CD14-positive monocyte (primary cell): ENCODE data around the gene RALY. TPM values are rescaled to one million over a fixed set of nuclear protein-coding genes. Genes with fewer than 3 reads are reported as not detected.

ENCODE experiments used
- DNase-seq, 3 donors: peaks; one replicate each; pipeline ENCODE4 v3.0.0-alpha.2; 2011 to 2022
- H2AFZ ChIP-seq: 2 replicates; pipeline ENCODE4 v1.6.0; 2012; ENCODE audit warnings: mild to moderate bottlenecking, low read depth, low read length, inconsistent platforms; ENCODE audit not compliant: insufficient read depth, poor library complexity, severe bottlenecking
- H3K27ac ChIP-seq, 2 donors: 1 replicate in 1 of 2; 2 replicates in 1 of 2; pipeline ENCODE4 v1.5.1; 2012 to 2013; ENCODE audit warnings: low read length in 2 of 2, control low read depth in 1 of 2, inconsistent platforms in 1 of 2, low read depth in 1 of 2, mild to moderate bottlenecking in 1 of 2
- H3K27me3 ChIP-seq, 2 donors: one replicate each; pipeline versions ENCODE4 v1.6.0 to v1.6.1; 2011 to 2013; ENCODE audit warnings: low read length in 2 of 2; ENCODE audit not compliant: control insufficient read depth in 2 of 2, insufficient read depth in 2 of 2
- H3K36me3 ChIP-seq, 2 donors: replicated peaks in 1 of 2; 1 replicate in 1 of 2; 2 replicates in 1 of 2; pipeline versions ENCODE4 v1.5.1 to v1.6.1; 2012 to 2013; ENCODE audit warnings: low read length in 2 of 2, control low read depth in 1 of 2, inconsistent platforms in 1 of 2, mild to moderate bottlenecking in 1 of 2; ENCODE audit not compliant: insufficient read depth in 2 of 2, control insufficient read depth in 1 of 2
- H3K4me1 ChIP-seq, 2 donors: 1 replicate in 1 of 2; 2 replicates in 1 of 2; pipeline versions ENCODE4 v1.5.1 to v1.6.1; 2012 to 2013; ENCODE audit warnings: low read length in 2 of 2, control low read depth in 1 of 2, inconsistent platforms in 1 of 2, mild to moderate bottlenecking in 1 of 2, moderate library complexity in 1 of 2; ENCODE audit not compliant: insufficient read depth in 2 of 2, control insufficient read depth in 1 of 2
- H3K4me2 ChIP-seq: replicated peaks from 2 replicates; pipeline ENCODE3; 2012; ENCODE audit warnings: low read length, moderate library complexity, mild to moderate bottlenecking; ENCODE audit not compliant: poor library complexity, severe bottlenecking; ENCODE audit errors: extremely low read depth
- H3K4me3 ChIP-seq, 3 experiments: fragments of 200-600 bp in 1 of 3; sonication (generic) in 1 of 3; replicated peaks in 1 of 3; 1 replicate in 2 of 3; 2 replicates in 1 of 3; pipeline ENCODE4 v1.5.1; 2011 to 2013; ENCODE audit warnings: low read length in 3 of 3, mild to moderate bottlenecking in 3 of 3, control low read depth in 2 of 3, low read depth in 2 of 3, inconsistent platforms in 1 of 3, moderate library complexity in 1 of 3
- H3K79me2 ChIP-seq: 2 replicates; pipeline ENCODE4 v1.6.0; 2012; ENCODE audit warnings: mild to moderate bottlenecking, control low read depth, inconsistent platforms, low read length, moderate library complexity; ENCODE audit not compliant: insufficient read depth
- H3K9ac ChIP-seq: 2 replicates; pipeline ENCODE4 v1.6.0; 2017; ENCODE audit warnings: low read length, mild to moderate bottlenecking; ENCODE audit not compliant: insufficient read depth, poor library complexity, severe bottlenecking
- H3K9me3 ChIP-seq, 2 donors: replicated peaks in 1 of 2; 1 replicate in 1 of 2; 2 replicates in 1 of 2; pipeline versions ENCODE4 v1.5.1 to v1.6.1; 2012 to 2013; ENCODE audit warnings: low read length in 2 of 2, control low read depth in 1 of 2; ENCODE audit not compliant: control insufficient read depth in 1 of 2, insufficient read depth in 1 of 2
- H4K20me1 ChIP-seq: 2 replicates; pipeline ENCODE4 v1.6.0; 2012; ENCODE audit warnings: mild to moderate bottlenecking, low read length, control low read depth, moderate library complexity; ENCODE audit not compliant: insufficient read depth
- H3K27ac Mint-ChIP-seq, 7 donors: one replicate each; pipeline ENCODE4 v1.8.0; 2020; ENCODE audit warnings: mild to moderate bottlenecking in 7 of 7, mixed read lengths in 7 of 7, moderate library complexity in 6 of 7, inconsistent platforms in 2 of 7
- H3K27me3 Mint-ChIP-seq, 3 donors: one replicate each; pipeline ENCODE4 v1.8.0; 2021 to 2022; ENCODE audit warnings: low read depth in 3 of 3, mild to moderate bottlenecking in 3 of 3, mixed read lengths in 3 of 3, moderate library complexity in 3 of 3, inconsistent platforms in 1 of 3
- H3K36me3 Mint-ChIP-seq, 2 donors: one replicate each; pipeline ENCODE4 v1.8.0; 2020; ENCODE audit warnings: mixed read lengths in 2 of 2, inconsistent platforms in 1 of 2, mild to moderate bottlenecking in 1 of 2
- H3K4me1 Mint-ChIP-seq: one replicate; pipeline ENCODE4 v1.8.0; 2020; ENCODE audit warnings: mild to moderate bottlenecking, mixed read lengths
- H3K4me3 Mint-ChIP-seq, 2 donors: one replicate each; pipeline ENCODE4 v1.8.0; 2020; ENCODE audit warnings: mild to moderate bottlenecking in 2 of 2, mixed read lengths in 2 of 2, moderate library complexity in 1 of 2
- H3K9me3 Mint-ChIP-seq, 7 donors: one replicate each; pipeline ENCODE4 v1.8.0; 2020 to 2022; ENCODE audit warnings: mixed read lengths in 7 of 7, mild to moderate bottlenecking in 6 of 7, moderate library complexity in 6 of 7, inconsistent platforms in 2 of 7
- WGBS: methylation state at CpG from one replicate; pipeline ENCODE4 v1.1.5; 2013; ENCODE audit warnings: missing lambda C conversion rate; ENCODE audit not compliant: insufficient coverage; 5-methylcytosine and 5-hydroxymethylcytosine counted together
- intact Hi-C, 2 donors: fragments of 100-400 bp; cut with micrococcal nuclease; formaldehyde crosslinking; loops; one replicate each; pipeline versions ENCODE4 v1.15.0 to v1.15.1; 2023
- polyA plus RNA-seq, 3 donors: library from polyadenylated mRNA; depleted of rRNA in 1 of 3; unstranded in 2 of 3; stranded (reverse) in 1 of 3; fragments of 300-500 nt in 2 of 3; fragments of >200 nt in 1 of 3; fragmentation: Illumina TruSeq in 2 of 3; gene quantifications; 1 replicate in 2 of 3; 2 replicates in 1 of 3; pipeline ENCODE4 v1.2.3, GENCODE V29; 2012 to 2021
- TF ChIP-seq, protein P1 (sequence below): fragments of 200-600 bp; IDR thresholded peaks from one replicate; pipeline ENCODE4 v1.8.0; 2022; ENCODE audit warnings: antibody characterized with exemption, mild to moderate bottlenecking

RALY gene
- polyA plus RNA-seq, 3 donors, result 88.4 to 154 (median 152) TPM

DNA sequence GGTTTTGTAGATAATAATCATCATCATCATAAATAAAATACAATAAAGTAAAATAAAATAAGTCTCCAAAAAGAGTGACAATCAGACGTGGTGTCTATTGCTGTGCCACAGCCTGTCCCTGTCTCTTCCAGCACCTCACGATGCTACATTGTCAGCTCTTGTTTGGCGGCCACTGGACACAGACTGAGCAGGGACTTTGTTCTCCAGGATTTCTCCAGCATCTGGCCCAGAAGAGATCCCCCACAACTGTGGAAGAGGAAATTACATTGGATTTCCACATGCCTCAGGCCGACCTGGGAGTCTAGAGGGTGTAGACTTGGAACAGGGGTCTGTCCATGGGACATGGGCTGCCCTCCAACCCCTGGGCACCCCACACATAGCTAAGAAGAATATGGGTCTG lies 39.2 kb upstream of the RALY start:
- Histone ChIP-seq H2AFZ (no peak overlapping the region), H3K4me1 (no peaks in the 10 kb centered on the region), H3K9ac (no peak overlapping the region), H3K27me3 (no peaks in the 10 kb centered on the region), H3K4me3 (no peak overlapping the region), H3K9me3 (peaks cover 2 to 6% of the 10 kb centered on the region in 2 donors), H3K27ac (no peak overlapping the region), H3K36me3 (no peaks in the 10 kb centered on the region), H3K79me2 (no peaks in the 10 kb centered on the region), H3K4me2 (no peak overlapping the region), H4K20me1 (no peaks in the 10 kb centered on the region)
- Mint-ChIP-seq H3K4me3 (no peak overlapping the region), H3K4me1 (no peaks in the 10 kb centered on the region), H3K9me3 (peaks cover 4 to 10% (median 9%) of the 10 kb centered on the region in 7 donors), H3K27me3 (peaks cover 0 to 2% (median 0%) of the 10 kb centered on the region in 3 donors), H3K36me3 (no peaks in the 10 kb centered on the region), H3K27ac (no peak overlapping the region)
- intact Hi-C loops, result no loop called here
- DNase-seq, result no peak
- TF ChIP-seq, protein P1, sequence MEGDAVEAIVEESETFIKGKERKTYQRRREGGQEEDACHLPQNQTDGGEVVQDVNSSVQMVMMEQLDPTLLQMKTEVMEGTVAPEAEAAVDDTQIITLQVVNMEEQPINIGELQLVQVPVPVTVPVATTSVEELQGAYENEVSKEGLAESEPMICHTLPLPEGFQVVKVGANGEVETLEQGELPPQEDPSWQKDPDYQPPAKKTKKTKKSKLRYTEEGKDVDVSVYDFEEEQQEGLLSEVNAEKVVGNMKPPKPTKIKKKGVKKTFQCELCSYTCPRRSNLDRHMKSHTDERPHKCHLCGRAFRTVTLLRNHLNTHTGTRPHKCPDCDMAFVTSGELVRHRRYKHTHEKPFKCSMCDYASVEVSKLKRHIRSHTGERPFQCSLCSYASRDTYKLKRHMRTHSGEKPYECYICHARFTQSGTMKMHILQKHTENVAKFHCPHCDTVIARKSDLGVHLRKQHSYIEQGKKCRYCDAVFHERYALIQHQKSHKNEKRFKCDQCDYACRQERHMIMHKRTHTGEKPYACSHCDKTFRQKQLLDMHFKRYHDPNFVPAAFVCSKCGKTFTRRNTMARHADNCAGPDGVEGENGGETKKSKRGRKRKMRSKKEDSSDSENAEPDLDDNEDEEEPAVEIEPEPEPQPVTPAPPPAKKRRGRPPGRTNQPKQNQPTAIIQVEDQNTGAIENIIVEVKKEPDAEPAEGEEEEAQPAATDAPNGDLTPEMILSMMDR, result no peak
- WGBS, result 100% methylated on average over 2 of the region's 4 CpGs

DNA sequence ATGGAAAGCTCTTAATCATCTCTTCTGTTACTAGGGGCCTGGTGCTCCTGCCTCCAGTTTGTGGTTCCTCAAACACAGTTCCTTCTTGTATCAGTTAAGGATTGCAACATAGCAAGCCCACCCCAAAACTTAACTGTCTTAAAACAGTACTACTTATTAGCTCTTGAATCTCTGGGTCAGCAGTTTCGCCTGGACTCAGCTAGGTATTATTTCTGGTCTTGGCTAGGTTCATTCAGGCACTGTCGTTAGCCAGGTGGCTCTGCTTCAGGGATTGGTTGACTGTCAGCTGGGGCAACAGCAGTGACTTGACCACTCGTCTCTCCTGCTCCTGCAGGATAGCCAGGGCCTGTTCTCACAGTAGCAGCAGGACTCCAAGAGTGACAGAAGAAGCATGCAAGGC lies 30.0 kb upstream of the RALY start:
- Mint-ChIP-seq H3K36me3 (no peaks in the 10 kb centered on the region), H3K4me3 (no peak overlapping the region), H3K4me1 (peaks cover 22% of the 10 kb centered on the region), H3K9me3 (peaks cover 0 to 9% (median 0%) of the 10 kb centered on the region in 7 donors), H3K27ac (peak overlapping the region in 5 of 7 donors; percentile 4 to 77 (median 15)), H3K27me3 (peaks cover 0 to 2% (median 0%) of the 10 kb centered on the region in 3 donors)
- TF ChIP-seq, protein P1, result no peak
- no peaks in the 10 kb centered on the region for H3K27me3 ChIP-seq
- intact Hi-C loops, result no loop called here
- no peak overlapping the region for H3K9ac ChIP-seq
- no peaks in the 10 kb centered on the region for H3K79me2 ChIP-seq
- H3K36me3 ChIP-seq, result no peaks in the 10 kb centered on the region
- no peak overlapping the region for H3K4me3 ChIP-seq
- H4K20me1 ChIP-seq, result no peaks in the 10 kb centered on the region
- peak overlapping the region in 1 of 2 donors; percentile 28 for H3K27ac ChIP-seq
- peaks cover 14 to 17% of the 10 kb centered on the region in 2 donors for H3K4me1 ChIP-seq
- H3K4me2 ChIP-seq, result no peak overlapping the region
- peaks cover 0 to 6% of the 10 kb centered on the region in 2 donors for H3K9me3 ChIP-seq
- peak in 2 of 3 donors; percentile 13 to 14 for DNase-seq
- 0% methylated on average over 3 of the region's 3 CpGs for WGBS
- H2AFZ ChIP-seq, result peak overlapping the region; percentile 63
